Fibroblast of skin of back (primary cell): ENCODE results near the gene CYB5R4. TPM values are rescaled to one million over a fixed set of nuclear protein-coding genes. Genes with fewer than 3 reads are reported as not detected.

Source experiments
- DNase-seq: peaks from one replicate; pipeline ENCODE4 v3.0.0-alpha.2; 2013
- polyA plus RNA-seq, 2 experiments: library from polyadenylated mRNA; unstranded; fragments of 120-200 nt; gene quantifications; one replicate each; pipeline ENCODE4 v1.2.1, GENCODE V29; 2013; ENCODE audit not compliant: insufficient read length in 2 of 2

Gene CYB5R4, protein sequence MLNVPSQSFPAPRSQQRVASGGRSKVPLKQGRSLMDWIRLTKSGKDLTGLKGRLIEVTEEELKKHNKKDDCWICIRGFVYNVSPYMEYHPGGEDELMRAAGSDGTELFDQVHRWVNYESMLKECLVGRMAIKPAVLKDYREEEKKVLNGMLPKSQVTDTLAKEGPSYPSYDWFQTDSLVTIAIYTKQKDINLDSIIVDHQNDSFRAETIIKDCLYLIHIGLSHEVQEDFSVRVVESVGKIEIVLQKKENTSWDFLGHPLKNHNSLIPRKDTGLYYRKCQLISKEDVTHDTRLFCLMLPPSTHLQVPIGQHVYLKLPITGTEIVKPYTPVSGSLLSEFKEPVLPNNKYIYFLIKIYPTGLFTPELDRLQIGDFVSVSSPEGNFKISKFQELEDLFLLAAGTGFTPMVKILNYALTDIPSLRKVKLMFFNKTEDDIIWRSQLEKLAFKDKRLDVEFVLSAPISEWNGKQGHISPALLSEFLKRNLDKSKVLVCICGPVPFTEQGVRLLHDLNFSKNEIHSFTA
- 15.8 TPM for polyA plus RNA-seq (2013, experiment 1 of 2; ENCODE audit: insufficient read length)
- polyA plus RNA-seq (2013, experiment 2 of 2; ENCODE audit: insufficient read length): 14.3 TPM

- DNase-seq: peak; percentile 96
Observed at GRCh38 chr6:83859410-83860358, at the start of gene CYB5R4. TSS of gene CYB5R4 (plus strand) at chr6:83859689. CDS start at chr6:83859783, 94 bp downstream.

GRCh38 chr6:83812595-83812994, 46.9 kb upstream of the CYB5R4 start:
- no peak for DNase-seq

GRCh38 chr6:83815631-83816272, 43.7 kb upstream of the CYB5R4 start:
- DNase-seq: peak; percentile 11

DNA sequence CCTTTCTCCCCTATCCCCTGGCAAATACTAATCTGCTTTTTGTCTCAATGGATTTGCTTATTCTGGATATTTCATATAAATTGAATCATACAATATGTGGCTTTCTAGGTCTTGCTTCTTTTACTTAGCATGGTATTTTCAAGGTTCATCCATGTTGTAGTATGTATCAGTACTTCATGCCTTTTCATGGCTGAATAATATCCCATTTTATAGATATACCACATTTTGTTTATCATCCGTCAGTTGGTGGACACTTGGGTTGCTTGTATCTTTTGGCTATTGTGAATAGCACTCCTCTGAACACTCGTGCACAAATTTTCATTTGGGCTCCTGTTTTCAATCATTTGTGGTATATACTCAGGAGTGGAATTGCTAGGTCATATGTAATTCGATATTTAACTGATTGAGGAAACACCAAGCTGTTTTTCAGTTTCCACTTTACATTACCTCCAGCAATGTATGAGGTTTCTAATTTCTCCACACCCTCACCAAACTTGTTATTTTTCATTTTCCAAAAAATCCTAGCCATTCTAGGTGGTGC, 36.8 kb upstream of the CYB5R4 start:
- no peak for DNase-seq

GRCh38 chr6:83824388-83824801, 35.1 kb upstream of the CYB5R4 start:
- DNase-seq: peak; percentile 16

DNA sequence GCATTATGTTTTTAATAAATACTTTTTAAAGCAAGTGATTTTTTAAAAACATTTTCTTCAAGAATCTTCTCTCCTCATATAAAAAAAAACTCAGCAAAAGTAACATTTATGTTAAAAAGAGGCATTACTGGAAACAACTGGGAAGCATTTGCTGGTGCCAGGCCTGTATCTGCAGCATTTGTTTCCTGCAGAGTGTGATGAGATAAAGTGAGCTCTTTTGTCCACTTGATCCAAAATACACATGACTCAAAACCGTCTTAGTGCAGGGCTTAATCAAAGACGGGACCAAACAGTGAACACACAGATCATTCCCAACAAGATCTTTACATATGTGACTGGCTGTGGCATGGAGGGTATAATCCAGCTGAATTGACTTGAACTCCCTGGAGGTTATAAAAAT, 34.7 kb upstream of the CYB5R4 start:
- DNase-seq: no peak

DNA sequence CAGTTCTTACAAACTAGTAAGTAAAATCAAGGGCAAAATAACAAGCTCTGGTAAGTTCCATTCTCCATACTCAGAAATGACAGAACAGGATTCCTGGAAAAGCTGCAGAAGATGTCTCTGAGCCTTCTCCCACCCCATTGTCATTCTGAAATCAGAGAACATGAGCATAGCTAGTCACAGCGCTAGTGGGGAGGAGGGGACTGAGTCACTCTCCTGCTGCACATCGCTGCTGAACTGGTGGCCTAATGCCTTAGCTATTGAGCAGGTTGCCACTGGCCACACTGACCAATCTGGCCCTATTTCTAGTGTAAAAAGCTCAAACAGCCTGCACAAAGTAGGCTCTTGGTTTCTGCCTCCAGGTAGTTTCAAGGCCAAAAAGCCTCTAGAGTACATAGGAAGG, 32.4 kb upstream of the CYB5R4 start:
- DNase-seq: peak; percentile 3

DNA sequence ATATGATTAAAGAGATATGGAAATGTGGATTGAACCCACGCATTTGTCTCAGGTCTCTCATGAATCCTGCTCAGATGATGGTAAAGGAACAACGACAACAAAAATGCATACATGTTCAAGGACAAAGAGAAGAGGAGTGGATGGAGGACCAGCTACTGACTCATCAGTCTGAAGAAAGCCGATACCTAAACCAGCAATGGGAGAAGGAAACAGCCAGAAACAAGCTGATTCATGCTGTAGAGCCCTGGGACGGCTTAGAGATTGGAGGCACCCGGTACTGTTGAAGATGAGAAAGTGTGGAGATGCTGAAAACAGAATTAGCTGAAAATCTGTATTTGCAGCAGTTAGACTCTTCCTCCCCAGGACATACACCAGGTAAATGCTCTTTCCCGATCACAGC, 20.8 kb upstream of the CYB5R4 start:
- DNase-seq: no peak

DNA sequence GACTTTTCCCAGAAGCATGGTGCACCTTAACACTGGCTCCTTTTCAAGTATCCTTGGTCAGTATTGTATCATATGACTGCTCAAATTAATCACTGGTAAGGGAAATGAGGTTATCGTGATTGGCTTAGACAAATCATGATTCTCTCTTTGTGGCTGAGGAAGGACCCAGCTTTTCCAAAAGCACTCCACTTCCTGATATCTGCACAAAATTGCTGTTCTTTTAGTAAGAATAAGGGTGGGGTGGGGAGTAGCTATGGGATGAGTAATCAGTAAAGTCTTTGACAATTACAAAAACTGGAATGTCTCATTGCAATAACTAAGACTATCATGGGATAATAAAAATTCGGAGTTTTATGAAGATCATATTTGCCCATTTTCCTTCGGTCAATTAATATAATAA, 15.3 kb upstream of the CYB5R4 start:
- peak; percentile 10 for DNase-seq

DNA sequence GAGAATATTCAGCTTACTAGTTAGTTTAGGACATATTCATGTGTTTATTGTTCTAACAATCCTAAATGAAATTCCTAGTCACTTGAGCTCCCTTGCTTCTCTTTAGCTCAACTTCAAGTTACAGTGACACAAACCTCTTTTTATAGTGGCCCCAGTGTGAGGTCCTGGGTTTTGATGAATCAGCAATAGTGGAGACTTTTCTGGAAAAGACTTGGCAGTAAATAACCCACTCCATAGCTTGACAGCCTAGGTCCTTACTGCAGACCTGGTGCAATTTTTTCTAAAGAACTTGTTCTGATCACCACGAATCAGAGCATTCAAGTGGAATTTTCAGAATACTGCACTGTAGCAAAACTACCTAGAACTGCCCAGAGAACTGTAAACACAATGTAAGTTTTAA, 13.2 kb upstream of the CYB5R4 start:
- DNase-seq: no peak

DNA sequence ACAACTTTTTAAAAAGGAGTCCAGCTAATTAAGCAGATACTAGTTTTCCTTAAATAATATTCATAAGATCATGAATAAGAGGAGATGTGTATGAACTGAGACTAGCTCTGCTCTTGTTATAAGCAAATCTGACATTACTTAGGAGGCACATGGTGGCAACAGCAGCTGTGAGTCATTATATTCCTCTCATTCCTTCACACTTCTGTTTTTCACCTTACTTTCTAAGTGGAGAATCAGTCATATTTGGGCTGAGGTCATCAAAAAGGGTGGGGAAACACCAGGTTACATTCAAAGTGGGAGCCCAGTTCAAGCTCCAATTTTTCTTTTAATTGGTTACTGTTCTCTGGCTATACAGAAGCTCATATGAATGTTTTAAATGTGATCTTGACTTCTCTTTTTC, 12.3 kb upstream of the CYB5R4 start:
- DNase-seq: no peak

DNA sequence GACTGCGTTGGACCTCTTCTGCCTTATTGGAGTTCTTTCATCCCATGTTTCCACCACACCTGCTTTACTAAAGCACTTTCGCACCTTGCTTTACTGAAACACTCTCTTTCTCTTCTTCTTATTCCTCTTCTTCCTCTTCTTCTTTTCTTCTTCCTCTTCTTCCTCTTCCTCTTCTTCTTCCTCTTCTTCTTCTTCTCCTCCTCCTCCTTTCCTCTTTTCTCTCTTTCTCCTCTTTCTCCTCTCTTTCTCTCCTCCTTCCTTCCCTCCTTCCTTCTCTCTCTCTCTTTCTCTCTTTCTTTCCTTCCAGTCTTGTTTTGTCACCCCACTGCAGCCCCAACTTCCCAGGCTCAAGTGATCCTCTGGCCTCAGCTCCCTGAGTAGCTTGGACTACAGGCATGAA, 10.4 kb upstream of the CYB5R4 start:
- DNase-seq: no peak

DNA sequence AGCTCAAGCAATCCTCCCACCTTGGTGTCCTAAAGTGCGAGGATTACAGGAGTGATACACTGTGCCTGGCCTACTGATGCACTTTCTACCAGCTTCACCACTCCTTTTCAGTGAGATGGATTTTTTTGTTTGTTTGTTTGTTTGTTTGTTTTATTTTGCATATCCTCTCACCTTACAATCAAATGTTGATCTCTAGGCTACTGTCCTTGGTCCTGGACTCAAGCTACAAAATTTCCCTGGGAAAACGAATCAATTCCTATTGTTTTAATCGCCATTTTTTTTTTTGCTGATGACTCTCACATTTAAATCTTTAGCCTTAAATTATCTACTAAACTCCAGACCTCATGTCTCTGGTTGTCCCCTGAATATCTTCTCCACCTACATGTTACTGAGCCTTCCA, 9.9 kb upstream of the CYB5R4 start:
- no peak for DNase-seq

DNA sequence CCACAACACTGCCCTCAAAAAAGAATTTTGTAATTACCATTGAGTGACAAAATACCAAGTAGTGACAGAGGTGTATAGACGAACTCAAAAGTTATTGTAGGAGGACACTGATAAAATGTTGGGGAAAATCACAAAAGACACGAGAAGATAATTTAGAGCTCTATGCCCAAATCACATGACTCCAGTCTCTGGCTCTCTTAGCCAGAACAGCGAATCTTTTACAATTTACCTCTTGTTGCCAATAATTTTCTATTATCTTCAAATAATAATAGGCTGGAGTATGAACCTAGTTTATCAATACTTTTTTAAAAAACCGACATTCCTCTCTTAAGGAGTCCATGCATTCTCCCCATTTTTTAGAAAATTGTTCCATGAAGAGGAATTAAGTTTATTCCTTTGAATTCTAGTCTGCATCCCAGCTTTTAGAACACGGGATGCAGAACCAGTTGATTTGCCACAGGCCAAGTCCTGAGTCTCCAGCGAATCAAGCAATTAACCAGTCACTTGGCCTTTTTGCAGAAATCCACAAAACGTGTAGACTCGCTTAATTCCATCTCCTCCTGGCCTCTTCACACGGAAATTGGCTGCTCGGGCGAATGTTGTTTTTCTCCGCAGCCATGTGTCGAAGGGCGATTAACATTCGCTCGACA, 6.8 kb upstream of the CYB5R4 start:
- no peak for DNase-seq

DNA sequence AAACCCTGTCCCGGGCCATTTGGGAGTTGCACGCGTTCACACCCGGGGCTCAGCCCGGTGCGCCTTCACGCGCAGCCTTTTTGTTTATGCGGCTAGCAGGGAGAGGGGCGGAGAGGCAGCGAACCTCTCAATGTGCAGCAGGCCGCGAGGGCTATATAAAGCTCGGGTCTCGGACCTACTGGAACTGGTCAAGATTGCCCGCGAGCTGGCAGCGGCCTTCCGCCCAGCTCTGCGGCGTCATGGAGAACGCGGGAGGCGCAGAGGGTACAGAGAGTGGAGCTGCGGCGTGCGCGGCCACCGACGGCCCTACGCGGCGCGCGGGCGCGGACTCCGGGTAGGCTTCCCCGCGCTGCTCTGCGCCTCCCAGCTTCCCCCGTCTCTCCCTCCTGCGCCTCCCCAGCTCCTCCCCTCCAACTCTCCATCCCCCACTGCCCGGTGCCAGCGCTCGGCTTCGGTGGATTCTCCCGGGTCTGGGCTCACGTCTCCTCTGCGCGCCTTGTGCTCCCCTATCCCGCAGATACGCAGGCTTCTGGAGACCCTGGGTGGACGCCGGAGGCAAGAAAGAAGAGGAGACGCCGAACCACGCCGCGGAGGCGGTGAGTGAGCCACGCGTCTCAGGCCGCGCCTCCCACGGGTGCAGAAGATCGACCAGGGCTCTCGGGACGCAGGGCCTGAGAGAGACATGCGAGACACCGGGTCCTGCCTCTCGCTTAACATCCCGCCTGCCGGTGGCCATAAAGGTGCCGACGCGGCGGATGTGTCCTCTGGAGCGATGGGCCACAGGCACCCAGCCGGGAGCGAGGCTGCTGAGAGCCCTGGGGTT, 6.1 kb upstream of the CYB5R4 start, which contains the start of gene RIPPLY2:
TSS of gene RIPPLY2 (plus strand) at position 183 of the 823 bp plus-strand sequence. CDS start at position 240, 57 bp downstream.
- peak; percentile 26 for DNase-seq

- DNase-seq: no peak
Observed at GRCh38 chr6:83854001-83854501, 5.4 kb upstream of the CYB5R4 start.

DNA sequence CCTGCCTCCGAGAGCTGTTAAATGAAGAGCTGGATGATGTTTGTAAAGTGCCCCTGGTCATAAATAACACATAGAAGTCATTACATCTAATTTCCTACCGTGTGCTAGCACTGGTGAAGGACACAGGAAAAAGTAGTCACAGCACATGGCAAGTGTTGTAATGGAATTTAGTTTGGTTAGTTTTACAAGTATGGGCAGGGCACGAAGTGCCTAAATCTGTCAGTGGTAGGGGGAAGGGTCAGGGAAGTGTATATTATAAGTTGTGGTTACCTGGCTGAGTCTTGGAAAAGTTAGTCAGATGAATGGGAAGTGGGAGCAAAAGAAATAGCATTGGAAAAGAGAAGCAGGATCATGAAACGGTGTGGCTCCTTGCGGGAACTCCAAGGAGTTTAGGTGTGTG, 4.7 kb upstream of the CYB5R4 start:
- no peak for DNase-seq

GRCh38 chr6:83860359-83860755, 868 bp downstream of the CYB5R4 start:
- DNase-seq: no peak

DNA sequence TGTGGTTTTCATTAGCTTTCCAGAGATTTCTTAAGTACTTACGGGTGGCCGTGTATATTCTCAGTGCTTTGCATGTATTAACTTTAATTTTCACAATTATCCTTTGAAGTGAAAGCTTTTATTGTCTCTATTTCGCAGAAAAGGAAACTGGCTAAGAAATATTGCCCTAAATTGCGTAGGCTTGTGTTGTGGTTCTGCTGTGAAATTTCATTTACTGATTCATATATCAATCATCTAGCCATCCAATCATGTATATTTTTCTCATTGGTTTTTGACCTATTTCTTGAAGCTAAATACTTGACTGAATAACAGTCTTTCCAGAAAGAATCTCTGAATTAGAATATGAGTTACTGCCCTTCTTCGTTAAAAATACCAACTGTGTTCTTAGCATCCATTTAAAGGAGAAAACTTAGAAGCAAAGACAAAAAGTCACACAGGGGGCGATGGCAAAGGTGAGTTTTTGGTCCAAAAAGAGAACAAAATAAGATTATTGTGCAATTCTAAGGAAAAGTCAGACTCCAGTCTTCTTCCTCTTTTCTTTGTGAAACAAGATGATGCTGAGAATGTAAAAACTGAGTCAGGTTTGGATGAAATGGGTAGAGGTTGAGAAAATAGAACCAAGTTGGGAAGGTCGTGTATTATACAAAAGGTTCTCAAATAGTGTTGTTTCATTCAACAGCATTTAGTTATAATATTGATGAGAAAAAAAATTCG, 1.4 kb downstream of the CYB5R4 start:
- no peak for DNase-seq
